Epithelial cell of esophagus (primary cell): Measurements from ENCODE around the gene TSPAN18.

ENCODE experiments used
- DNase-seq: peaks from one replicate; pipeline ENCODE4 v3.0.0; 2010; ENCODE audit warnings: low read depth
- H3K4me3 ChIP-seq: 2 replicates; pipeline ENCODE4 v1.5.1; 2011; ENCODE audit warnings: mild to moderate bottlenecking, low read length, control low read depth
- TF ChIP-seq, protein P1 (sequence below): IDR thresholded peaks from 2 replicates; pipeline ENCODE4 v1.5.1; 2011; ENCODE audit warnings: low read depth, mild to moderate bottlenecking, low read length, control low read depth, inconsistent platforms; ENCODE audit not compliant: insufficient read depth; ENCODE audit errors: missing control alignments

The TSPAN18 gene

DNA sequence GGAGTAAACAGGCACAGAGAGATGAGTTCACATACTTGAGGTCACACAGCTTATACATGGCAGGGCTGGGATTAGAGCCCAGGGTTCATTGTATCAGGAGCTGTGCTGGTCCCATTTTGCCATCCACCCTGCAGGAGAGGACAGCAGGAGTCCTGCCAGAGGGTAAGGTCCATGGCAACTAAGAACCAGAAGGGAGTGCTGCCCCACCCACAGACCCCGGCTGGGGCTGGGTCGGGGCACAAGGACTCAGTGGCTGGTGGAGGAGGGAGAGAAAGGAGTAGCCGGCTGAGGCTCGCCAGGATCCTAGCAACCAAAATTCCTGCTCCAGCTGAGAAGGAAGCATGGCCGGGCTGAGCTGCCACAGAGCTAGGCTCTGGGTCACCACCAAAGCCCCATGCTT is 249.8 kb downstream of the TSPAN18 start:
- TF ChIP-seq, protein P1, sequence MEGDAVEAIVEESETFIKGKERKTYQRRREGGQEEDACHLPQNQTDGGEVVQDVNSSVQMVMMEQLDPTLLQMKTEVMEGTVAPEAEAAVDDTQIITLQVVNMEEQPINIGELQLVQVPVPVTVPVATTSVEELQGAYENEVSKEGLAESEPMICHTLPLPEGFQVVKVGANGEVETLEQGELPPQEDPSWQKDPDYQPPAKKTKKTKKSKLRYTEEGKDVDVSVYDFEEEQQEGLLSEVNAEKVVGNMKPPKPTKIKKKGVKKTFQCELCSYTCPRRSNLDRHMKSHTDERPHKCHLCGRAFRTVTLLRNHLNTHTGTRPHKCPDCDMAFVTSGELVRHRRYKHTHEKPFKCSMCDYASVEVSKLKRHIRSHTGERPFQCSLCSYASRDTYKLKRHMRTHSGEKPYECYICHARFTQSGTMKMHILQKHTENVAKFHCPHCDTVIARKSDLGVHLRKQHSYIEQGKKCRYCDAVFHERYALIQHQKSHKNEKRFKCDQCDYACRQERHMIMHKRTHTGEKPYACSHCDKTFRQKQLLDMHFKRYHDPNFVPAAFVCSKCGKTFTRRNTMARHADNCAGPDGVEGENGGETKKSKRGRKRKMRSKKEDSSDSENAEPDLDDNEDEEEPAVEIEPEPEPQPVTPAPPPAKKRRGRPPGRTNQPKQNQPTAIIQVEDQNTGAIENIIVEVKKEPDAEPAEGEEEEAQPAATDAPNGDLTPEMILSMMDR, result no peak
- no peak for DNase-seq
- H3K4me3 ChIP-seq, result no peak overlapping the region

DNA sequence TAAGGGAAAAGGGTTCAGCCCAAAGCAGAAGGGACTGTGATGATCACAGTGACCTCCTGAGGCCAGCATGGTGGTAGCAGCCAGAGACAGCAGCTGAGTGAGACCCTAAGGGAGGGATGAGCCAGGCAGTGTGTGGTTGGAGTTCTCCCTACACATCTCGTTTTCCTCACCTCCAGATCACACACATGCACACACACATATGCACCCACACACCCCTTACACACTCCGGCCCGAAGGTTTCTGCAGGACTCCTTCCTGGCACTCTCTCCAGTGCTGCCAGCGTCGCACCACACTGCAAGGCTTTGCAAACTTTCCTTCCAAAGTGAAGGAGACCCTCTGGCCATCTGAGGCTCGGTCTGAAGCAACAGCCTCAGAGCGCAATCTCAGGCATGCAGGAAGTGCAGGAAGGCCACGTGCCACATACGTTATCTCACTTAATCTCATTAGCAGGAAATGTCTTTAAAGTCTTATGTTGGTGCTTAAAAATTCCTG is 250.8 kb downstream of the TSPAN18 start:
- peak; percentile 9 for DNase-seq
- TF ChIP-seq, protein P1, result no peak
- no peak overlapping the region for H3K4me3 ChIP-seq

DNA sequence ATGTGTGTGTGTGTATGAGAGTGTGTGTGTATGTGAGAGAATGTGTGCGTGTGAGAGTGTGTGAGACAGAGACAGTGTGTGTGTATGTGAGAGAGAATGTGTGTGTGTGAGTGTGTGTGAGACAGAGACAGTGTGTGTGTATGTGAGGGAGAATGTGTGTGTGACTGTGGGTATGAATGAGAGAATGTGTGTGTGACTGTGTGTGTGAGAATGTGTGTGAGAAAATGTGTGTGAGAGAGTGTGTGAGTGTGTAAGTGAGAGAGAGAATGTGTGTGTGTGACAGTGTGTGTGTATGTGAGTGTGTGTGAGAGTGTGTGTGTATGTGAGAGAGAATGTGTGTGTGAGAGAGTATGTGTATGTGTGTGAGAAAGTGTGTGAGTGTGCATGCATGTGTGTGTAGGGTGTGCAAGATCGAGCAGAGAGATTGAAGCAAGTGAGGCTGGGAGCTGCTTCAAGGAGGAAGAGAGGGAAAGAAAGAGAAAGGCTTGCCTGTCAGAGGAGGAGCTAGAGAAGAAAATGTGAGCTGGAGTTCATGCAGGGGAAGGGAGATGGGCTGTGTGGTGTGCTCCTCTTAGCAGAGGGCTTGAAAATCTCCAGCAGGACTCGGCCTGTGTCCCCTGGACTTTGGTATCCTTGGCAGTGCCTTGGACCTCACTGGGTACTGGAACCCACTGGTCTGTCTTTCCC is 251.7 kb downstream of the TSPAN18 start:
- DNase-seq, result no peak
- no peak overlapping the region for H3K4me3 ChIP-seq
- TF ChIP-seq, protein P1, result no peak

DNA sequence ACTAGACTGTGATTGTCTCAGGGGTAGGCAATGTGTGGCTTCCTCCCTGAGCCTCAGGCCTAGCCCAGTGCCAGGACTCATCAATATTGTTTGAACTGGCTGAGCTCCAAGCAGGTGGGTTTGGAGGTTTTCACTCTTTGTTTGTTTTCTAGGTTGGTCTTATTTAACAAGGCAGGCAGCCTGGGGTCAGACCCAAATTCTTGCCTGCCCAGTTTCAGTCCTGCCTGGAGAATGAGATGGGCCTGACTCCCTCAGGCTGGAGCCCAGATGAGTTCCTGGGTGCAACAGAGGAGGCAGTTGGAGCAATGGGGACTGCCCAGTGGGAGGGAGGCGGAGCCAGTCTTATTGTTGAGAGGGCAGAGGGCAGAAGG is 252.2 kb downstream of the TSPAN18 start:
- TF ChIP-seq, protein P1, result no peak
- H3K4me3 ChIP-seq, result no peak overlapping the region
- peak; percentile 18 for DNase-seq

DNA sequence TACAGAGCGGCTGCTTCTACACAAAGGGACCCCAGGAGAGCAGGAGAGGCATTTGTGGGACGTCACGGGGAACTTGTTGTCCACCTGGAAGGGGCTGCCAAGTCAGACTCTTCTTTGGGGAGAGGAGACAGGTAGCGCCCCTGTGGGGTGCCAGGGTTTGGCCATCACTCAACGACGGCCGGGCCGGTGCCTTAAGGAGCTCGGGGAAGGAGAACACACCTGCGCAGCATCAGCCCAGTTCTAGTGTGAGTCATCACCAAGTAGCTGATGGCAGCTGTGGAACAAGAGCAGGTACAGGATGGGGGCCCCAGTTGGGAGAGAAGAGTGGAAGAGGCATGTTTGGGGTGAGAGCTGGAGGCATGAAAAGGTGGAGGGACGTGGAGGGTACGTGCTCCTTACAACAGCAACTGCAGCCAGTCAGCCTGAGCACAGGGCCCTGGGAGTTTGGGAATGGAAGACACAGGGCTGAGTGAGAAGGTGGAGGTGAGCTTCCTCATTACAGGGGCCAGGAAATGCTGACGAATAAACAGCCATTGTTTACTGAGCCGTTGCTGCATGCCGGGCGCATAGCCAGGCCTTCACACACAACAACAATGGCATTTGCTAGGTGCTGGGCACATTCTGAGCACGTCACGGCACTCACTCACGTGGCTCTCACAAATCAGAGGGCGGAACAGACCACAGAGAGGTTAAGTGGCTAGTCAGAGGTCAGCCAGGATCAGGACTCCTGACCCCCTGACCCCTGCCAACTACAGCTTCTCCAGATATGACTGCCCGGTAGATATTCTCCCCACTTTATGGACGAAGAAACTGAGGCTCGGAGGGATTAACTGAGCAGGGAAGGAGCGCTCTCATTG is 253.0 kb downstream of the TSPAN18 start:
- no peak overlapping the region for H3K4me3 ChIP-seq
- DNase-seq, result peak; percentile 87
- TF ChIP-seq, protein P1, result no peak

DNA sequence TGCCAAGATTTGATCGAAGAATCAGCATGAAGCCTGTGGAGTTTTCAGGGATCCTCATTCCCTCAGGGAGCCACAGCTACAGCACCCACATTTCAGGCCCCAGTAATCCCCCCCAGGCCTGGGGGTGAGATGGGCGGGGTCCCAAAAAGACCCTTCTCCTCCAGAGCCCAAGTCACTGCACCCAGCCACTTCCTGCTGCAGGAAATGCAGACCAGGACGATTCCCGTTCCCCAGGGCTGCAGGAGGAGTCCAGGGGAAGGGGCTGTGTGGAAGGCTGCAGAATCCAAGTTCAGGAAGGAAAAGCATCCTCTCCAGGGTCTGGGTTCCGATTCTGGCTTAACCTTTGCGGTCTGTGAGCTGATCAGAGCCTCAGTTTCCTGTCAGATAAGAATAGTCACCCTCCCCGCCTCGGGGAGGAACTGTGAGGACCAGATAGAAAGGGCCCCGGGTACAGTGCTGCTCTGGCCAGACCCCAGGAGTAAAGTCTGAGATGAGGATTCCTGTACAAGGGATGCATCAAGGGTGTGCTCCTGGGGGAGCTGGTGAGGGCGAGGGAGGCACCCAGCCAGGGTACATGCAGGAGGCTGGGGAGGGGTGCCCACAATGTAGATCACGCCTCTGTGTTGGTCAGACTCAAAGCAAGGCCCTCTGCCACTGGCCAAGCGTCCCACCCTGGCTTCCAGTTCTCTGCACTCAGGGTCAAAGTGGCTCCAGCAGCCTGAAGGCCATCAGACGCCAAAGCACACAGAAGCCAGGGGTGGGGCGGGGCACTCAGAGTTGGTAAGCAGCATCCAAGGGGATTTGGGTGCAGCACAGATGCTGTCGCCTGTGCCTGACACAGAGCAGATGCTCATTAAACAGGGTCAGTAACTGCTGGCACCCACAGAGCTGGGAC is 254.0 kb downstream of the TSPAN18 start:
- TF ChIP-seq, protein P1, result no peak
- no peak for DNase-seq
- H3K4me3 ChIP-seq, result no peak overlapping the region
